Activated CD8-positive, alpha-beta memory T cell treated with anti-CD3 and anti-CD28 coated beads, Interleukin-2, amount 50 U/mL, for 24 hours (primary cell): Measurements from ENCODE around the gene GAS7.
"Not testable (repeated sequence)": the region's sequence is repeated elsewhere in the genome, so short reads cannot be mapped to it uniquely, and the experiment has no call there.

ENCODE experiments used
- DNase-seq: peaks from one replicate; pipeline ENCODE4 v3.0.0-alpha.2; 2020; ENCODE audit errors: extremely low read depth

Gene GAS7

DNA sequence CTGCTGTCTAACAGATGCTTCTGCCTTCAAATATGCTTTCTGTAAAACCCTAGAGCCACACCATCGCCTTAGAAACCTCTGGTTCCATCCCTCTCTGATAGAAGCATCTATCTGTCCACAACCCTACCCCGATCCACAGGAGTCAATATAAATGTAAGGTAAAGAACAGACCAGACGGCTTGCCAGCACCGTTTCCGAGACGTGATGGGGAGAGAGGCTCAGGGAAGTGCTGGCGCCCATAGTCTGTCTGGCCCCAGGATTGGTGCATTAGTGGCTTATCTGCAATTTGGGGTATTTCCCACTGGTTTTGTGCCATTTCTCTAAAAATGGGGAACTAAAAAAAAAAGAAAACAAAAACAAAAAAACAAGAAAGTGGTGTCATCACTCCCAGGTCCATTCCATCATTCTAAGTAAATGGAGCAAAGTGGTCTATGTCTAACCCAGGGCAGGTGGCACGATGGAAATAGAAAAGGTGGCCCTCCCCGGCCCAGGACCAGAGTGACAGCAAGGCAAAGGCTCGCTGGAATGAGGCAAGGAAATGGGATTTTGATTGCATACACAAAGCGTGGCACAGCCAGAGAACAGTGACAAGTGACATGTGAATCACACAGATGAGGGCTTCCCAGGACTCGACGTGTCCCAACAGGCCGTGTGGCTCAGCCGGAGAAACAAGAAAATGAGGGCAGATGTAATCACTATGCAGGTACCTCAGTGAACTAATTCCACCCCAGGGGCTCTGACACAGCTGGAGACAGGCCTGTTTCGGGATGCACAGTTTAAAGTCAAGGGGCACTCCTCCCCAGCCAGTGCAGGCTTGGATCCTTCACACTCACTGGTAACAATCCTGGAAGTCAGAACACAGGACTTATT is 125.6 kb downstream of the GAS7 start:
- DNase-seq, result no peak

DNA sequence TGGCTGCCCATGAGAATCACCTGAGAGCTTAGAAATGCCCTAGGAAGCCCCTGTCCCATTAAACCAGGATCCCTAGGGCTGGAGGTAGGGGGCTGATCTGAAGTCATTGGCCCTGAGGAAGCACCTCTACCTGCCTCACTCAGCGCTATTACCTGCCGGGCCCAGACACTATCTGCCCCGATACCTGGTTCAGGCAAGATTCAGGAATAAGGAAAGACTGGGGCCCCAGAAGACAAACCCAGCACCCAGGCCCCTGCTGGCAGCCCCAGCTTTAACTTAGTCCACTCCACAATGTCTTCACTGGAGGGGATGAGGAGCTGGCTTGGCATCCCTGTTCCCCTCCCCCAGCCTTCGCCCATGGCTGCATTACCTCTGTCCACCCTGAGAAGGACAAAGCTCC is 126.3 kb downstream of the GAS7 start:
- no peak for DNase-seq

DNA sequence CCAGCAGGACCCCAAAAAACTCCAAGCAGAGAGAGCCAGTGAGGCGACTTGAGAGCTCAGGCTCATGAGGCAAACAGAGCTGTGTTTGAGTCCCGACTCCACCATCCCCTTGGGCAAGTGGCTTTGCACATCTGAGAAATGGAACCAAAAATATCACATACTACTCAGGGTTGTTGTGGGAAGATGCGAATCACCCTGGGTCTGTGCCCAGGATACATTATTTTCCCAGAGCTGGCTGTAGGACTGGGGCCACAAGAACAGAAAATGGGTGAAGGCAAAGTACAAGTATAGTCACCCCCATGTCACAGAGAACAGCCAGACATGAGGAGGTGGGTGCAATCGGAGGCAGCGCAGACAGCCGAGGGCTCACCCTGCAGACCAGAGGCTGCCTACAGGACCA is 127.3 kb downstream of the GAS7 start:
- DNase-seq, result no peak

DNA sequence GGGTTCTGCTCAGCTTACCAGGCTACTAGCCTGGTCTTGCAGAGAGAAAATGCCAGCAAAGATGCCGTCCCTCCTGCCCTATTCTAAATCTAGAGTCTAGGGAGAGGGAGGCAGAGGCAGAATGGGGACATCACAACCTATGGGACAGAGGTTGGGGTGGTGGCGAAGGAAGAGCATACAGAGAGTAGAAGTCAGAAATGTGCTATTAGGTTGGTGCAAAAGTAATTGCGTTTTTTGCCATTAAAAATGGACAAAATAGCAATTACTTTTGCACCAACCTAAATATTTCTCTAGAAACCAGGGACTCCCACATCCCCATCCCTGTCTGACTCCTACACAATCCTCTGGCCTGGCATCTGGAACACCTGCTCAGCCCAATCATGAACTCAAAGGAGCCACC is 127.7 kb downstream of the GAS7 start:
- no peak for DNase-seq

DNA sequence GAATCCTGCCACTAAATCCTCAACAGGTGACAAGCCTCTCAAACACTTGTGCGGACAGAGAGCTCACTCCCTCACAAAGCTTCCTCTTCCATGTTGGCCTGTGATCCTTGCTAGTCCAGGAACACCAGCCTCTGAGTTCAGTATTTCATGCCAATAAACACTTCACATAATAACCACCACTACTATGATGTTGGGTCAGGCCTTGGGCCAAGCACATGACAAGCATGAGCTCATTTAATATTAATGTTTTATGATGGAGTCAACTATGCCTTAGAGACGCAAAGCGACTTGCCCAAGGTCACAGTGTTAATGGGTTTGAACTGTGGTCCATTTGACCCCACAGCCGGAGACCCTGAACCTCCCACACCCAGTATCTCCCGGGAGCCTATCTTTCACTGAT is 129.1 kb downstream of the GAS7 start:
- no peak for DNase-seq

DNA sequence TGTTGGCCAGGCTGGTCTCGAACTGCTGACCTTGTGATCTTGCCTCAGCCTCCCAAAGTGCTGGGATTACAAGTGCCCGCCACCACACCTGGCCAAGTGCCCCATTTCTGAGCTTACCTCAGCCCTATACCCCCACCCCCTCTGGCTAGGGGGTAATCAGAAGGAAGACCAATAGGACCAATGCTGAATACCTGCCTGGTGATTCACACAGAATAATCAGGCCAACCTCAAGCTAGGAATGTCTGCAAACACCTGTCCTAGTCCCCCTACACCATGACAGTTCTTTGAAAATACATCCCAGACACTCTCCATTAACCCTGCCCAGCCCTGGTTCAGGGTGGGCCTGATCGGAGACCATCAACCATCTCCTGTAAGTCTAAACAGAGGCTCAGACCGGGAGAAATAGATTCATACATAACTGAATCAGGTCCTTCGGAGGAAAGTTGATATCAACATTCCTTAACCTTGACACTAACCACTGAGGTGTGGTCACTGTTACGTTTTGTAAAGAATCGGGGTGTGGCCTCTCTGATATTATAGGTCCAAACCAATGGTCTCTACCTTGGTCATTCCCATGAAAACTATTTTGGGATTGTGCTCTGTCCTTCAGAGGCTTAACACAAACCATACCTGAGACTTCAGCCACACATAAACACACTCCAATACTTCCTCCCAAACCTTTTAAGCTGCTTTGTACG is 130.8 kb downstream of the GAS7 start:
- no peak for DNase-seq

DNA sequence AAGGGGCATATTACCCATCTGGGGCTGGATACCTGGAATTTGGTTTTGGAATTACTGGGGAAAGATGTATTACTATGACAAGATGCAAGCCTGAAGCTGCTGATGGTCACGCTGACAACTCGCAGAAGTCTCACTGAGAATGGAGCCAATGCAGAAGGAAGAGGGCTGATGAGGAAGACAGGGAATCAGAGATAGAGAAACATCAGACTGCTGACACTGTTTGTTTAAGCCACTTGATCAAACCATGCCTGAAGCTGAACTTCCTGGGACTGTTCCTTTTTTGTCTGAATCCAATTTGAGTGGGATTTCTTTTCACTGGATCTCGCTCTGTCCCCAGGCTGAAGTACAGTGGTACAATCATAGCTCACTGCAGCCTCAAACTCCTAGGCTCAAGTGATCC is 133.9 kb downstream of the GAS7 start:
- DNase-seq, result no peak

DNA sequence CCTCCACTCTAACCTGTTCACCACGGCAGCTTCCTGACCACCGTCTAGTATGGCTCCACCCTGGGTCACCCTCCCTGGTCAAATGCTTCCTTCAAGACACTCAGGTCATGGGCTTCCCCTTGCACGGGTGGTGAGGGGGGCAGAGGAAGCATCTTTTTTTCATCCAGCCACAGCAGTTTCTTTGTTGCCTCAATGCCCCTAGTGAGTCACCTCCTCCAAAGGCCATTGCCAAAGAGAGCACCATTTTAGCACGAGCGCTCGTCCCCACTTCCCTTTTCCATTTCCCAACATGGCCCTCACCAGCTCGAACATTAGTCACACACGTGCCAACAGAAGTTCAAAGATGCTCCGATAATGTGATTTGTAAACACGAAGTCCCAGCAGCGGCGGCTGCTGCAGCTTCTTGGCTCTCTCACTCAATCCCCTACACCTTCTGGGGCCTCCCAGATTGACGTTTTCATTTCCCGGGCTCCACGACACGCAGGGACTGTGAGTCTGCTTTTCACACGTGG is 134.6 kb downstream of the GAS7 start:
- DNase-seq, result no peak

DNA sequence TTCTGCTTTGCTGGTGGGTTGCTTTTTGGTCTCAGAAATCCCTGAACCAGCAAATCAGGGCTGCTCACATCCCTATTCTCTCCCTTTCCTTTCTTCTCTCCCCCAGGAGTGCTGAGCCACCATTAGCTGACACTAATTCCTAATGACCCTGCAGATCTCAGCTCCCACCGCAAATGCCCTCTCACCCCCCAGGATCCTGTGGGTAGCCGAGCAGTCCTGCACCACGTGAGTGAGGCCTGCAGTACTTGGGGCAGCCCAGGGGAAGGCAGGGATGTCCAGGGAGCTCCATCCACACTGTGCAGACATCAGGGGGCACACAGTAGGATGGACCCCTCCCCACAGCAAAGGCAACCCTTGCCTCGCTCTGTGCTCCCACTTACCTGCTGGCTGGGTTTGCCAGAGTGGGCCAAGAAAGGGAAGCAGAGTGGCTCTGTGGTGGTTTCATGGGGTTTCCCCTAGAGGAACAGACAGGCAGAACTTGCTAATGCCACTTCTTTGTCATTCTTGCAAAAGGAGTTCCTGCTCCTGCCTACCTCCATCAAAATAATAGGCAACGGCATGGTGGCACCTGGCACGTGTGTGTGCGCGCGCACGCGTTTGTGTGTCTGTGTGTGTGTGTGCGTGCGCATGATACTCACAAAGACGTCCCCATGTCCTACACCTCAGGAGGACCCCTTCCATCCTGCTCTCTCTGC is 135.6 kb downstream of the GAS7 start:
- no peak for DNase-seq

DNA sequence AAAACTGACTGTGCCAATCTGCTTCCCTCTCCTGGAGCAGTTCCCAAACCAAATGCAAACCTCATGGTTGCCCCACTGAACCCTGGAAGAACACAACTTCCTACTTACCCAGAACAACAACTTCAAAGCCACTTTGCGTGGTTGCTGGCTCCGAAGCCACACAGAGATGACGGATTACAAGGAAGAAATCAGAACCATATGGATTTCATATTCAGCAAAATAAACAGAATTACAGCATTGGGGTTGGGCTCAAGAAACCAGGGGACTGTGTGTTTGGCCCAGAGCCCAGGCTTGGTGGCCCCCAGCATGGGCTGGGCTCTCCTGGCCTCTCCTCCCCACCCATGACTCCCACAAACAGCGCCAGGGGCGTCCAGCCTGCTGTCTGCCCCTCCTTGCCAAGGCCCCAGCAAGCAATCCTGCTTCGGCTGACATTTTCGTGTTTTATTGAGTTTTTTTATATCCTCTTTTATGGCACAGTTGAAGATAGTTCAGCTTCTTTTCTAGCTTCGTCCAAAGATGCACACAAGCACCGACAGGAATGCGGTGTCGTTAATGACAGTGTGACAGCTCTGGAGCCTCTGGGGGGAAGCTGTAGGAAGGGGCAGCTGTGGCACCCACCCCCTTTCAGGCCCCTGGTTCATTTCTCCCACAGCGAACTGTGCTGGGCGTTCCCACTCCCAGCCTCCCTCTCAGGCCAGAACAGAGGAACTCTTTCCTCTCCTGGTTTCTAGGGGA is 137.1 kb downstream of the GAS7 start:
- no peak for DNase-seq

DNA sequence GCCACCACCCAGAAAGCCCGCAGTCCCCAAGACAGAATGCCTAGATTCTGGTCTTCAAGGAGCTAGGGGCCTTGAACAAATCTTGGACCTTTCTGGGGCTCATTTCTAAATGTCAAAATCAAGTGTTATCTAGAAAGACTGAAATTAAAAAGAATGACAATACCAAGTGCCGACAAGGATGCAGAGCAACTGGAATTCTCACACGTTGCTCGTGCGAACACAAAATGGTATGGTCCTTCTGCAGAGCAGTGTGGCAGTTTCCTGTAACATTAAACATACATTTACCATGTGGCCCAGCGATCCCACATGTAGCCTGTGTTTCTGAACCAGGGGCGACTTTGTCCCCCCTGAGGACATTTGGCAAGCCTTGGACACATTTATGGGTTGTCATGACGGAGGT is 137.9 kb downstream of the GAS7 start:
- no peak for DNase-seq

DNA sequence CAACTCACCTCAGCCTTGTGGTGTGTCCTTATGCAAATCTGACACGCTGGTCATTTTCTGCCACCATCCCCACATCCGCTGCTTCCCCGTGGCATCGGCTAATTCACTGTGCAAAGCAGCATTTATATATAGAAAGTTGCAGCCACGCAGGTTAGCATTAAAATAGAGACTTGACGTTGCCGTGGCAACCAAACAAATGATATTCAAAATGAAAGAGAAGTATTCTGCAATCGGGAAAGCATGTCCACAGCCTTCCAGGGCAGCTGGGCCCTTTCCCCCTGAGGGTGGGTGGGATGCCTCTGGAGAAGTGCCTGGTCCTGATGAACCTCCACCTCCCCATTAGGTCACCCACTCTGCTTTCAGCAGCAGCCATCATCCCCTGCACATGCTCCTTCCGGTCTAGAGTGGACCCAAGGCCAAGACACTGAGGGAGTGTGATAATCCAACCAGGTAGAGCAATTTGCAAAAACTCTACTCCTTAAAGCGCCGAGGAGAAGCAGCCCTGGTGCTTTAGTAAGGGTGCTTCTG is 138.7 kb downstream of the GAS7 start:
- no peak for DNase-seq

DNA sequence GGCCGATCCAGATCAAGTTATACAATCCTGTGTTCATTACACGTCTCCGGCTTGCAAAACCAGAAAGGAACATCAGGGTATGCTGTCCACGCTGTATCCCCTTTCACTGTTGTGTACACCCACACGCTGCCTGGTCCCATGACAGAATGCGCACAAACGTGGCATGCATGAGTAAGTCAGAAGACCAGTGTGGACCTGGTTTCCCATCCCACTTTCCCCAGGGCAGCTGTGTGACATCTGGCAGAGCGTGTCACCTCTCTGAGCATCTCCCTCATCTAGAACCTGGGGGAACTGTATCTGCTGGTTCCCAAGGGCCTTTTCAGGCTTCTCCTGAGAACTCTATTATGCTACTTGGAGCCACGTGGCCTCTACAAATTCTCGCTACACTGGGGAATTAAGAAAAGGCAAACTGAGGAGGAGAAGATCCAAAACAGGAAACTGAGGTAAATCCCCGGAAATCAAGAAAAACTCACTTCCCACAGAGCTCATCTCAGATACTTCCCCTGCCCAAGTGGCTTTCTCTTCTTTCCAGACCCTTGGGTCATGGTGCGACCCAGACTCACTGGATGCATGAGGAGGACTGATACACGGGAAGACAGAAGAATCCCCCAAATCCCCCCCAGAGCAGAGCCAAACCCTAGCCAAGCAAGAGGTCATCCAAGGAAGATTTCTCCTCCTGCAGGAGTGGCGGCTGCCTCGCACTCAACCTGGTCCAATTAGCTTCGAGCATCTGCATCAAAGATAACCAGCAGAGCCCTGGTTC is 139.3 kb downstream of the GAS7 start:
- DNase-seq, result no peak

DNA sequence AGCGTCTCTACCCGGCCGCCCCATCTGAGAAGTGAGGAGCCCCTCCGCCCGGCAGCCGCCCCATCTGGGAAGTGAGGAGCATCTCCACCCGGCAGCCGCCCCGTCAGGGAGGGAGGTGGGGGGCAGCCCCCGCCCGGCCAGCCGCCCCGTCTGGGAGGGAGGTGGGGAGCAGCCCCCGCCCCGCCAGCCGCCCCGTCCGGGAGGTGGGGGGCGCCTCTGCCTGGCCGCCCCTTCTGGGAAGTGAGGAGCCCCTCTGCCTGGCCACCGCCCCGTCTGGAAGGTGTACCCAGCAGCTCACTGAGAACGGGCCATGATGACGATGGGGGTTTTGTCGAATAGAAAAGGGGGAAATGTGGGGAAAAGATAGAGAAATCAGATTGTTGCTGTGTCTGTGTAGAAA is 140.9 kb downstream of the GAS7 start:
- not testable (repeated sequence) for DNase-seq

DNA sequence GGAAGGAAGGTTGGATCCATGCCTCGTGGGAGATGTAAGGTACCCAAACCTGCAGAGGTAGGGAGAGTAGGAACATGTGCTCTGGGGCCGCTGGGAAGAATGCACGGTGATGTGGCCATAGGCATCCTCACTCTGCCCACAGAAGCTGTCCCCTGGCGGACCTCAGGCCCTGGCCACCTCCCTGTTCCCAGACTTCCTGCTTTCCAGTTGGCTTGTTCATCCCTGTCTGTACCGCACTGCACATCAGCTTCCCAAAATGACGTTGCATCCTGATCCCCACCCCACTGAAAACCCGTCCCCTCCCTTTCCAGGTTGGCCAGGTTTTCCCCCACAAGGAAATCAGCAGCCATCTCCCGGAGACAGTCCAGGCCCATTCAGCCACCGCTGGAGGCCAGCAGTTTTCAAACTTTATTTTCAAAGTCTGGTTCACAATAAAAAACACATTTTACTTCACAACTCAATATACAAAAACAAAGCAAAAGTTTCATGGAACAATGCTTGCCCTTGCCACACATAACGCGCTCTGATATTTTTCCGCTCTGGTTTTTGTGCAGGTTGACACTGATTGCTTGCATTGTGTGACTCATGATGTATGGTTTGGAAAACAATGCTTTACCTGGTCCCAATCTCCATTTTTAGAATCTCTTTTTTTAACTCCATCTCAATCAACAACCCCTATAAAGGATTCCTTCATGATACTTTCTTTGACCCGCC is 143.0 kb downstream of the GAS7 start:
- no peak for DNase-seq

DNA sequence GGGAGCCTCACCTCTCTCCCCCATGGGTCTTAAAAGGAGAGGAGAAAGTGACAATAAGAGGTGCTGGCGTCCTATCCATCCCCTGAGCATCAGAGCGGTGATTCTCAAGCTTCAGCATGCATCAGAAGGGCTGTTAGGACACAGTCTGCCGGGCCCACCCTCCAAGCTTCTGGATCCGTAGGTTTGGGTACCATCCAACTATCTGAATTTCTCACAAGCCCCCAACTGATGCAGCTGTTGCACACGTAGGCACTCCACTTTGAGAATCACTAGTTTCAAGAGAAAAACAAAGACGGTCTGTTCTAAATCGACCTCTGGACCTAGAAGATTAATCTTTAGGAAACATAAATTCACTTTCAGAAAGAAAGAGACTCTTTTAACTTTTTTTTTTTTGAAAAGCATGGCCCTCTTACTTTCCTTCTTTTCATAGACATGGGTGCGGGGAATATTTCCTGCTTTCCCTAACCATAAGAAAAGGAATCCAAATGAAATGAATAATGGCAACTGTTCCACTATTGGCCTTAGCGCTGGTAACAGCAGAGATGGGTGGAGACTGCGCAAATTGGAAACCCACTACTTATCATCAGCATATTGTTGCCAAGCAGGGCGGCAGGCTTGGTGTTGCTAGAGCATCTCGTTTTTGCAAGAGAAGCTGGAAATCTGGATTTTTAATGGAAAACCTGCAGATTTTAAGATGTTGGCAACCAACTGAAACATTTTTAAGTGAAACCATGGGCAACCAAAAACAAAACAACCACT is 144.4 kb downstream of the GAS7 start:
- DNase-seq, result no peak

DNA sequence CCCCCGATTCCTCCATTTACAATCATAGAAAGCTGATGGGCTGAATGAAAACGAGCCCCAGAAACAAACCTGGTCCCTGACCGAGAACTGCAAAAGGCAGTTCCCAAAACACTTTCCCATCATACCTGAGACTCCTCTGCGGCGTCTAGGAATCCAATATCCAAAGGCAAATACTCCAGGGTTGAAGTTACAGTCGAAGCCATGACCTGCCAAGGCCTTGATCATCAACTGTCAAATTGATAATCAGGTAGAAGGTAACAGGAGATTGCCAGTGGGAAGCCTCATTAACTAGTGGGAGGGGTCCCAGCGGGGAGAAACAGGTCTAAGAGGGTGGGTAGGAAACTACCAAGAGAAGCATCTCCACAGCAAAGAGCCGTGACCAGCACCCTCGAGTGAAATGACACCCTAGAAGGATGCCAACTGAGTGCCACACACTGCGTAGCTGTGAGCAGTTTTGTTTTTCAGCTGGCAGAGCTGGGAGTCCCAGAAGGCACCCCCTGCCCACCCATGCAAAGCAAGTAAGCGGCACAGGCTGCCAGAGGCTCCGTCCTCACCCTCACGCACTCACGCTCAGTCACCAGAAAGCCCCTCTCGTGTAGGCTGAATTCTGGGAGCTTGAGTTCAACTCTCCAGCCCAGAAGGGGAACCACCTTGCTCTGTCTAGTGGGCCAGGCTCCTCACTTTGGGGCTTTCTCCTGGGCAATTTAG is 146.1 kb downstream of the GAS7 start:
- DNase-seq, result no peak

DNA sequence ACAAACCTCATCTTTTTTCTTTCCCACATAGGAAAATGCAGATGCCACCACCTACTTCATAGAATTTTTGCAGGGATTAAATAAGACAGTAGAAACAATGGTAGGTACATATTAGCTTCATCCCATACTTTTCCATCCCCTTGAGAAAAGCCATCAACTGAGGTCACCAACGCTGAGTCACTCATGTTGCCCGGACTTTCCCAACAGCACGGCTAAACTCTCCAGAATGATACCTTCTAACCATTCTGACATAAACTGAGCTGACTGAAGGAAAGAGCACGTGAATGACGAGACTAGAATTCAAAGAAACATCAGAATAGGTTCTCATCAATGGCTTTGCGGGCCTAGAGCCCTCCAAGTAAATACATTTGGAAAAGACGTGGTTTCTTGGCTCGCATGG is 147.3 kb downstream of the GAS7 start:
- no peak for DNase-seq

DNA sequence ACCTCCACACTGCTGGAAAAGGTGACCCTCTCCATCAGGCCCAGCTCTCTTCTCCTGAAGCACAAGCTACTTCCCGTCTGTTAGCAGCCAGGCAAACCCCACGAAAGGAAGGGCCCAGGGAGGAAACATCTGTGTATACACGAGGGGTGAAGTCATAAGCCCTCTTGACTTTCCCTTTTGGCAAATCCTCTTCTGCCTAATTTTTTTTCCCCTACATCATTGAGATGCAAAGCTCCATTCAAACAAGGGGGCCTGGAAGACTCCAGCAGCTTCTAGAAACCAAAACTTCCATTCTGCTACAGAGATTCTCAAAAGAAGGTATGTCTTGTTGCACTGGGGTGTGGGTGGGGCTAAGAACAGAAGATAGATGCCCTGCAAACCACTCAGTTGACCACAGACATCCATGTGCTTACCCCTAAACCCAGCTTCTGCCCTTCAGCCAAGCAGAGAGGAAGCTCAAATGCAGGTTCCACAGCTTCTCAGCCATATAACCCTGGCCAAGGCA is 147.8 kb downstream of the GAS7 start:
- no peak for DNase-seq
